Kasumi-1 (cell line): ENCODE measurements around the gene FAM3C.
A peak's percentile ranks its signal among the peaks of the same experiment; 100 is the strongest.

Source experiments
- DNase-seq, 2 experiments: peaks; one replicate each; lab custom pipeline; 2025; lab: John Stamatoyannopoulos, UW

Gene FAM3C

DNA sequence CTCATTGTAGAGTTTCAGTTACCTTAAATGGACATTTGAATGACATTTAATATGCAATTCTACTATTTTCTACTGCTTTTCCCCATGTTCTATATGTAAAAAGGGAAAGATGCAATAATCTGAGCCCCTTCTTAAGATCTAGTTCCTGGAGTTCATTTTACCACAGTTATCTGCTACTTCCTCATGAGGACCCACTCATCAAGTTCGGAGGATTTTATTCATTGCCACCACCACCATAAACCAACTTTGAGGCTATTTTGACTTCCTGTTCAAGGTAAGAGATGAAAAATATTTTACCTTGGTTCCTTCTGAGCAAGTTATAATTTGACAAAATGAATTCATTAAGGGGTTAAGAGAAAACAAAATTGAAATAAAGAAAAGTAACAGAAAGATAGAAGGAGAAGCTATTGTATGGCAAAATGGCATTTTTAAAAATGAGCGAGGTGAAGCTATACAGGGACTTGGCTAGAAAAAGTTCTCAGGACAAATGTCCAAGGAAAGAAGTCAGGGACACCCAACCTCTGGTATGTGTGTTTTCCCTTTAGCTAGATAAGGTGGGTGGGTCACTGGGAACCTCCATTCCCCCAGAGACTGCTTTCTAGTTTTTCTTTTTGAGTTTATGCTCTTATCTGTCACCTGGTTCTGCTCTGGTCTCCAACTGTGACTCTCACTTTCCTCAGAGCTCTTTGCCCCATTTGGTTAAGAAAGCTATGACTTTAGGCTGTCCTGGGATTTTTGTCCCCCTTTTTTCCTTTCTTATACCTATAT lies 14.9 kb upstream of the FAM3C start:
- DNase-seq, result no peak

DNA sequence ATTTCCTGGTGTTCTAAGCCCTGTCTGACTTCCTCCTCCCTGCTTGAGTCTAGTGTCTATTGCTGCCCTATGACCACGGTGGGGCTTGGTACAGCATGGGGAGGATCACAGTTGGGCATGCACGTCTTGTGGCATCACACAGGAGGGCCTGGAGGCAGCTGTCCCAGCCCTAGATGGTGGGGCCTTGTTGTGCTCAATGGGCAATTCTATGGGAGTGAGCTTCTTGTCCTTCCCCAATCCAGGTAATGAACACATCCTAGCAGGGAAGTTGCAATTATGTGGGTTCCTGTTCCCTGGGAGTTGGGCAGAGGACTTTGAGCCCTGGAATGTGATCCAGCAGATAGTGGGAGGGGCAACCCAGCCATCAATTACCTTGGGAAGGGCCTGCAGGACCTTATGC lies 10.8 kb upstream of the FAM3C start:
- DNase-seq, result no peak

- DNase-seq, result no peak
Observed at GRCh38 chr7:121406461-121406860, 10.4 kb upstream of the FAM3C start.

- DNase-seq, result no peak
Observed at GRCh38 chr7:121404348-121404747, 8.2 kb upstream of the FAM3C start.

DNA sequence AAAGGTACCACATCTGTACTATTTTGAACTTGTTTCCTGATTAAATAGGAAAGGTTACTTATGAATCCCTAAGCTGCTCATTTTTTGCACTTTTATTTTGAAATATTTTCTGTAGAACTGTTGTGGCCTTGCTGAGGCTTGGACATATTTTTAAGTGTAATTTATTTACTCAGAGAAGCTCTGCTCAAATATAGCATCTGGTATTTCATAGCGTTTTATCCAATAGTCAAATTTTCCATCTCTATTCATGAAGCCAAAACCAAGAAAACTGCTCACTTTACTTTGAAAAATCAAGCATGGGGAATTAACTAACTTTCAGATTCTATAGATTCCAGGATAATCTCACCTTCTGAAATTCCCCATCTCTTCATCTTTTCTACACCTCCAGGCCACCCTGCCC lies 6.6 kb upstream of the FAM3C start:
- no peak for DNase-seq

DNA sequence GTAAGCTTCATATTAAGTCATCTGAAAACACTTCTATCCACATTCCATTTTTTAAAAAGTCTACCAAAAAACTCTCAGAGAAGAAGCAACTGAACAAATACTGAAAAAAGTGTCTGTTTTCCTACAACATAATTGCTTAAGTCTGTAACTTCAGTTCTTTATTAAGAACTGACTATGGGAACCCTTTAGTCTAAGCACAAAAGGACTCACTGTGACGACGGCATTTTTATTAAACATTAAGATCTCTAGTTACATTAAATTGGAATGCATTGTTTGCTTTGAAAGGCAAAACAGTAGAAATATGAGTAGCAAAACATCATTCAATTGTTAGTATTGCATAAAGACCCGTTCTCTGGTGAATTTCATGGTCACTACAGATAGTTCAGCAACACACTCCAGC lies 5.8 kb upstream of the FAM3C start:
- no peak for DNase-seq

DNA sequence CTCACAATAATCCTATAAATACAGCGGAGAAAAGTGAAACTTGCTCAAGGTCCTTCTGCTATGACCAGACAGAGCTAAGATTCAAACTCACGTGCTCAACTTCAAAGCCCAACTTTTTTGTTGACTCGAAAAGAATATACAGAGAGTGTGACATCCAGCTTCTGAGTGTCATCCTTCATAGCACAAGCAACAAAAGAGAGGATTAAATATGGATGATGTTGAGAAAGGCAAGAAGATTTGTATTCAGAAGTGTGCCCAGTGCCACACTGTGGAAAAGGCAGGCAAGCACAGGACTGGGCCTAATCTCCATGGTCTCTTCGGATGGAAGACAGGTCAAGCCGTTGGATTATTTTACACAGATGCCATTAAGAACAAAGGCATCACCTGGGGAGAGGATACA lies 2.1 kb upstream of the FAM3C start:
- DNase-seq, result peak; percentile 3 to 33

GRCh38 chr7:121397822-121398221 lies 1.7 kb upstream of the FAM3C start:
- DNase-seq, result no peak

GRCh38 chr7:121397361-121397760 lies 1.3 kb upstream of the FAM3C start:
- DNase-seq, result no peak

GRCh38 chr7:121395494-121395960 lies 581 bp downstream of the FAM3C start:
- DNase-seq, result peak in 1 of 2 experiments; percentile 35

- DNase-seq, result no peak
Observed at GRCh38 chr7:121394709-121395140, 1.4 kb downstream of the FAM3C start.

- DNase-seq, result no peak
Observed at GRCh38 chr7:121393005-121393366, 3.1 kb downstream of the FAM3C start.

DNA sequence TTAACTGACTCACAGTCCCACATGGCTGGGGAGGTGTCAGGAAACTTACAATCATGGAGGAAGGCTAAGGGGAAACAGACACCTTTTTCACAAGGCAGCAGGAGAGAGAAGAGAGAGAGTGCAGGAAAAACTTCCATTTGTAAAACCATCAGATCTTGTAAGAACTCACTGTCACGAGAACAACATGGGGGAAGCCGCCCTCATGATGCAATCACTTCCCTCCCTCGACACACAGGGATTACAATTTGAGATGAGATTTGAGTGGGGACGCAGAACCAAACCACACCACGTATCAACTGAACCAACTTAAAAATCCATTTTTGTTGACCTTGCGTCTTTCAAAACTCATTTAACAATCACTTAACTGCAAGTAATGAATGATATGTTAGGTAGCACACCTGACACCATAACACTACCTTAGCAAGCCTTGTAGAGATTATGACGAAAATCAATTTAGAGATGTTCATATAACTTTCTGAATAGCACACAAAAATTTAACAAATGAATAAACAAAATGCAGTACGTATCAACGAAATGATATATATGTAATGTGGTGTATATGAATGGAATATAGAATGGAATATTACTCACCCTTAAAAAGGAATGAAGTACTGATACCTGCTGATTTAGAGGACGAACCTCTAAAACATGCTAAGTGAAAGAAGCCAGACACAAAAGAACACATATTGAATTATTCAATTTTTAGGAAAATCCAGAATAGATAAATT lies 3.7 kb downstream of the FAM3C start:
- no peak for DNase-seq

GRCh38 chr7:121391686-121392085 lies 4.4 kb downstream of the FAM3C start:
- DNase-seq, result no peak

GRCh38 chr7:121390617-121391016 lies 5.5 kb downstream of the FAM3C start:
- no peak for DNase-seq

- no peak for DNase-seq
Observed at GRCh38 chr7:121390109-121390508, 6.0 kb downstream of the FAM3C start.

- no peak for DNase-seq
Observed at GRCh38 chr7:121388950-121389349, 7.2 kb downstream of the FAM3C start.

GRCh38 chr7:121385800-121386179 lies 10.3 kb downstream of the FAM3C start:
- DNase-seq, result peak; percentile 3 to 13

DNA sequence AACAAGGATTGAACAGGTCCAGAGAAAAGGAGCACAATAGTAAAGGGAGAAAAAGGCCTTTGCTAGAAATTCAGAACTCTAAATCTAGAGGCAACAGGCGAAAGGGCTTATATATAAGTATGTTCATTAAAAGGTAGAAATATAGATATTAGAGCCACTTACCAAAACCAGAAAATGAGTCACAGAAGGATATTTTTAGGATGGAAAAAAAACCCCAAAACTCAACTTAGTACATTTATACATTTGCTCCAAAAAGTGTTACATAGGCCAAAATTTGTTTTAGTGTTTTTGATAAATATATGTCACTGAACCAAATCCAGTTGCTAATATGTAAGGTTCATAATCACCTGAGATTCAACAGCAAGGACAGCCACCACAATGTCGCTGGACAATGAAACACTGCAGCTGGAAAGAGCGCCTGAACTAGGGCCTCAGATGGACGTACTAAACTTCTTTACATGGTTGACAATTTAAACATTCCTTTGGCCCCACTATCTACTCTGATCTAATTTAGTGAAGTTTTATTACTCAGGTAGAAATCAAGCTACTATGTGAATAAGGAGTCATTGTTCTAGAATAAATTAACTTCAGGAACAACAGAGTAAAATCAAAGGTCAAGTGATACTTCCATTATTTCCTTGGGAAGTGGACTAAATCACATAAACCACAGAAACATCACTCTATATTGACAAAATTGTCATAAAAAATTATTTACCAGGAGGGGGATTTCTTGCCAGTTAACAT lies 10.9 kb downstream of the FAM3C start:
- no peak for DNase-seq

DNA sequence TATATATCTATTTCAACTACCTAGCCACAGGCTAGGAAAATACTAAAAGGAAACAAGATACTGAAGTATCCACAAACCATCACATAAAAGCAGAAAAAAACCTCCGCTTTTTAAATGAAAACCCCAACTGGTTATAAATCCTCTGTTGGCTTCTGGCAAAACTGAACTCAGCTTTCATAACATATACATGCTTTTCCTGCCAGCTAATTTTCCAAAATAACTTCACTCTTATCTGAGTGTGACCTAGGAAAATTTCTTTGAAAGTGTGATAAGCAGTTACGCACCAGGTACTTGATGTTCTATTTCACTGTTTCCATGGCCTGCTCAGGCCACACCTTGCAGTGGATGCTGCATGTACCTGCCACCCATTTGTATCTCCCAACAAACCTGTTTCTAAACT lies 11.8 kb downstream of the FAM3C start:
- DNase-seq, result no peak

DNA sequence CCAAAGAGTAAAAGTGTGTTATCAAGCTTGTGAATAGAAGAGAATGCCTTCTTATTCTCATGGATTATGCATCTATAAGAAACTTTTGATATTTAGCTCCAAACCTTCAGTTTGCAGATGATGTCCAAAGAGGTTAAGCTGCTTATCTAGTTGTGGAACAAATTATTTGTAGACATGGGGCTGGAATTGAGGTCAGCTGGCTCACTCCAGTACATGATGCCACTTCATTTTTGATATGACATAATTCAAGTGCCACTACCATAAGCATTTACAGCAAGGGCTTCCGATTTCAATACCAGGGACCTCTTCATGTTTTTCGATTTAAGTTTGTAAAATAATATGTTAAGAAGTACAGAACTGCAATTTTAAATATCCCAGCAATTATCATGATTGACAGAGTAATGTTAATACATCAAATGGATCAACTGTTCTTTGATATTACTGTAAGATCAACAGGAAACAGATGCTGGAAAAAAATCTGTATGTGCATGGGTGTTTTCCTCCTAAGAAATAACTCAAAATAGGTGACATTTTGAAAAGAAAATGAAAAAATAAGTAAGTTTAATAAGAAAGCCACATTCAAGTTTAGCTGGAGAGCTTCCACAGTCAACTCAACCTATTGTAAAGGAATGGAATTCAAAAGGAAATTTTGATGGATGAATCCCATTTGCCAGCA lies 12.7 kb downstream of the FAM3C start:
- DNase-seq, result no peak

DNA sequence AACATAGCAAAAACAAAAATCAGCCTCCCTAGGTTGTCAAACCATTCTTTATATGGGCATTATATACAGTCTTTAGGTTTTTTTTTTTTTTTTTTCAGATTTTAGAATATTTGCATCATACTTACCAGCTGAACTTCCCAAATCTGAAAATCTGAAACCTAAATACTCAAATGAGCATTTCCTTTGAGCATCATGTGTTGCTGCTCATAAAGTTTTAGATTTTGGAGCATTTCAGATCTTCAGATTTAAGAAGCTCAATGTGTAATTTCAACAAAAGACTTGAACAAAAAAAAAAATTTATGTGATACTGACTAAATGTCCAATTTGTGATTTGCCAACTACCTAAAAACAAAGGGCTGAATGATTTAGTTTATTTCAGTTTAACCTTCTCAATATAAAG lies 13.6 kb downstream of the FAM3C start:
- DNase-seq, result no peak
